GM12892 (cell line): ENCODE results near the gene CSNK2A2.

Experiments
- DNase-seq: peaks from one replicate; pipeline ENCODE4 v3.0.0; 2011; ENCODE audit not compliant: insufficient read length
- FAIRE-seq: peaks from 2 replicates; lab custom pipeline; 2011; peaks lifted over from hg19 to GRCh38; lab: Jason Lieb, UNC
- POLR2A ChIP-seq: IDR thresholded peaks from 2 replicates; pipeline ENCODE4 v1.6.1; 2011; ENCODE audit warnings: low read depth, low read length, control low read depth
- POLR2AphosphoS5 ChIP-seq: IDR thresholded peaks from 2 replicates; pipeline ENCODE4 v1.6.1; 2011; ENCODE audit warnings: low read depth, low read length, control low read depth
- TAF1 ChIP-seq: IDR thresholded peaks from 2 replicates; pipeline ENCODE4 v1.6.1; 2011; ENCODE audit warnings: low read depth, mild to moderate bottlenecking, control low read depth, low read length, borderline replicate concordance

CSNK2A2 gene

GRCh38 chr16:58219432-58219831 is 21.5 kb upstream of the CSNK2A2 start:
- FAIRE-seq = no peak
- DNase-seq = no peak
- TF ChIP-seq POLR2AphosphoS5 (no peak), TAF1 (no peak), POLR2A (no peak)

GRCh38 chr16:58218786-58219185 is 20.9 kb upstream of the CSNK2A2 start:
- no peak for FAIRE-seq
- no peak for TF ChIP-seq TAF1
- DNase-seq = no peak

DNA sequence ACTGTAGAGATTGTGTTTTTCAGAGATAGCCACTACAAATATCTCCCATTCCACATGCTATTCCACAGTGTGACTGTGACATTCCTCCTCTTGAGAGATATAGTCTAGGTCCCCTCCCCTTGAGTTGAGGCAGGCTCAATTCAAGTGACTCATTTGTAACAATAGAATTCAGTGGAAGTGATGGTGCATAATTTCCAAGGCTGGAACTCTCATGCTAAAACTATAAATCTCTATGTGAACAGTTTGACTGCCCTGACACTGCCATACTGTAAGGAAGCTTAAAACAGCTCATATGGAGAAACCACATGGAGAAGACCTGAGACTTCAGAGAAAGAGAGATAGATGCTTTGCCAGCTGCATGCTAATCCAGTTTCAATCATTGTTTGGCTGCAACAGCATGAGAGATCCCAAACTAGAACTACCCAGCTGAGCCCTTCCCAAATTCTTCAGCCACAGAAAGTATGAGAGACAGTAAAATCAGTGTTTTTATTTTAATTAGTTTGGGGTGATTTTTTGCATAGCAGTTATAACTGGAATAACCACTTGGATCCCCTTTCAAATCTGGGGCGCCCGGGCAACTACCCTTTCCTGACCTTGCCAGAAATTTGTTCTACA is 19.5 kb upstream of the CSNK2A2 start:
- TF ChIP-seq POLR2A (no peak), TAF1 (no peak), POLR2AphosphoS5 (no peak)
- FAIRE-seq = no peak
- DNase-seq = no peak

DNA sequence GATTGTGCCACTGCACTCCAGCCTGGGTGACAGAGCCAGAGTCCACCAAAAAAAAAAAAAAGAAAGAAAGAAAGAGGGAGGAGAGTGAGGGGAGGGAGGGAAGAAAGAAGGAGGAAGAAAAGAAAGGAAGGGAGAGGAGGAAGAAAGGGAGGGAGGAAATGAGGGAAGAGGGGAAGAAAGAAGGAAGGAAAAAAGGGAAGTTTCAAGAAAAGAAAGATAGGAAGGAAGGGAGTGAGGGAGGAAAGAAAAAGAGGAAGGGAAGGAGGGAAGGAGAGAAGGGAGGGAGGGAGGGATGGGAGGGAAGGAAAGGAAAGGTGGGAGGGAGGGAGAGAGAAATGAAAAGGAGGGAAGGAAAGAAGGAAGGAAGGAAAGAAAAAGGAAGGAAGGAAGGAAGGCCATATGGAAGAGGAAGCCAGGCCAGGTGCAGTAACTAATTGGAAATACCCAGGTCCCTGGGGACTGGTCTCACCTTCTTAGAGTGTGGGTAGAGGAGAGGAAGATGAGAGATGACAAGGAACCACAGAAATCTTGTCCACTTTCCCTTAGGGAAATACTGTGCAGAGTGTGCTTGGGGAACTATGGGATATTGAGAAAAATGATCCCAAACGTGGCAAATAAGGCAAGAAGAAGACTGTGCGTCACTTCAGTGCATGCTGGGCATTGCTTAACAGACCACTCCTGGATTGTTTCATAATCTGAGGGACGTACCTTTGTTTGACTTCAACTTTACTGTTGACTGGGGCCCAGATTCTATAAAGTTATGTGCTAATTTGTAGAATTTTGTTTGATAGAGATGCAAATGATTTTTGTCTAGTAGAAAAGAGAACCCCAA is 15.1 kb upstream of the CSNK2A2 start:
- DNase-seq (no peak), FAIRE-seq (no peak)
- TF ChIP-seq TAF1 (no peak), POLR2AphosphoS5 (no peak), POLR2A (no peak)

DNA sequence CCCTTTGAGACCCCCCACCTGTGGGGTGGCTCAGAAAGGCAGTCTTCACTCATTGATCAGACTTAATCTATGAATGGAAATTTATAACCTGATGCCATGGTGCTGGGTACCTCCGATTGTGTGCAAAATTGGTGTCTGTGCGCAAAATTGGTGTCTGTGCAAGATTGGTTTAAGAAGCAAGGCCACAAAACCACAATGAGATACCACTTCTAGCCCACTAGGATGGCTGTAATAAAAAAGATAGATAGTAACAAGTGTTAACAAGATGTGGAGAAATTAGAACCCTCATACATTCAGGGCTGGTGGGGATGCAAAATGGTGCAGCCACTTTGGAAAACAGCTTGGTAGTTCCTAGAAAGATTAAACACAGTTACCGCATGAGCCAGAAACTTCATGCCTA is 13.9 kb upstream of the CSNK2A2 start:
- TF ChIP-seq POLR2A (no peak), TAF1 (no peak), POLR2AphosphoS5 (no peak)
- FAIRE-seq = no peak
- no peak for DNase-seq

DNA sequence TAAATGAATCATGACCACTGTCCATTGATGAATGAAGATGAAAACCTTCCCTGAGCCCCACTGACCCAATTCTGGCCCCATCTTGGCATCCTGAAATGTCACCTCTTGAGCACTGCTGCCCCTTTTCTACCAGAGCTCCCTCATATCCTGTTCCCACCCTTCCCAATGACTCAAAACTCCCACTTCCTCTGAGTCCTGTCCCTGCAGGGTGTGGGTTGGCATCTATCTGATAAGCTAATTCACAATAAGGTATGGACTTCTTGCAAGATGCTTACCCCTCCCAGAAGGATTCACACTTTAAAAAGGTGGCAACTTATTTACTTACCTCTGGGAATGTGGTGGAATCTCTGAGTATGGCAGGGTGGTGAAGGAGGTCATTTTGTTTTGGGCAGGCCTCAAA is 13.3 kb upstream of the CSNK2A2 start:
- FAIRE-seq (no peak), DNase-seq (no peak)
- TF ChIP-seq POLR2A (no peak), POLR2AphosphoS5 (no peak), TAF1 (no peak)

DNA sequence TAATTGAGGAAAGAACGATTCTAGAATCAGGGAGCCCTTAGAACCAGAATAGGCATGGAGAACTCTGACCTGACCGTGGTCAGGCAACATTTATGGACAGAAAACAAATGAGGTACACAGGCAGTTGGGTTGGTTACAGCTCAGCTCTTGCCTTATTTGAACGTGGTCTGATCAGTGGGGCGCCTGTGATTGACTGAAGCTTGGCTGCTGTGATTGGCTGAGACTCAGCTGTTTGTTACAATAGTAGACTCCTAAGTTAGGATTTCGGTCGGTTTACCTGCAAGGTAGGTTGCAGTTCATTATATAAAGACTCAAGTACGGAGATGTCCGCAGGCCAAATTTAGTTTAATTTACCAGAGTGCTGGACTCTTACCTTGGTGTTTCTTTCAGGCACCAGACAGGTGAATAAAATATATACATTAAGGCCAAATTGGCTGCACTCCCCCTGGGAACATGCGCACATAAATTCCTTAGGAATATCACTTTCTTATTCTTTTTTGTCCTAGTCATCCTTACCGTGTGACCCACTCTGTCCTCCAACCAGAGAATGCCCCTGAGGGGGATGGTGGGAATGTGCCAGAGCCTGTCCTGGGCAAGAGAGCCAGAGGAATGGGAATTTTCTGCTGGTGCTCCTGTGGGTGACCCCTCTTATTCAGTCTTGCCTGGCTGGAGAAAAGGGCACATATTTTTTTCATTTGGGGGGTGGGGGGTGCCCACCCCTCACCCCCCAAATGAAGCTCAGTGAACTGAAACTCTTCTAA is 7.5 kb upstream of the CSNK2A2 start:
- TF ChIP-seq TAF1 (no peak), POLR2A (no peak), POLR2AphosphoS5 (no peak)
- FAIRE-seq (no peak), DNase-seq (no peak)

DNA sequence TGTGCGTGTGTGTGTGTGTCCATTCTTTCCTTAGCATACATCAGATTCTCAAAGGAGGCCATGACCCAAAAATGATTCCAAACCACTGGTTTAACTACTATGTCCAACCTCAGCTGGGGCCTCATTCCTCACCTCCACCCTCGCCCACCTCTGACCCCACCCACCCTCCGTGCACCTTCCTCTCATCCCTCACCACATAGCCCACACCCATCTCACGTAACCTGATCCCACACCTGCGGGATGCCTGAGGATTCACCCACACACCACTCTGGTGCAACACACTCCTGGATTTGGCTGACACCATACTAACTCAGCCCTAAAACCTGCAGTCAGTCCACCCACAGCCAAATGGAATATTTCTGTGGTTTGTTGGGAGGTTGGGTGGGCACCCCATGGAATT is 3.3 kb upstream of the CSNK2A2 start:
- FAIRE-seq (no peak), DNase-seq (no peak)

DNA sequence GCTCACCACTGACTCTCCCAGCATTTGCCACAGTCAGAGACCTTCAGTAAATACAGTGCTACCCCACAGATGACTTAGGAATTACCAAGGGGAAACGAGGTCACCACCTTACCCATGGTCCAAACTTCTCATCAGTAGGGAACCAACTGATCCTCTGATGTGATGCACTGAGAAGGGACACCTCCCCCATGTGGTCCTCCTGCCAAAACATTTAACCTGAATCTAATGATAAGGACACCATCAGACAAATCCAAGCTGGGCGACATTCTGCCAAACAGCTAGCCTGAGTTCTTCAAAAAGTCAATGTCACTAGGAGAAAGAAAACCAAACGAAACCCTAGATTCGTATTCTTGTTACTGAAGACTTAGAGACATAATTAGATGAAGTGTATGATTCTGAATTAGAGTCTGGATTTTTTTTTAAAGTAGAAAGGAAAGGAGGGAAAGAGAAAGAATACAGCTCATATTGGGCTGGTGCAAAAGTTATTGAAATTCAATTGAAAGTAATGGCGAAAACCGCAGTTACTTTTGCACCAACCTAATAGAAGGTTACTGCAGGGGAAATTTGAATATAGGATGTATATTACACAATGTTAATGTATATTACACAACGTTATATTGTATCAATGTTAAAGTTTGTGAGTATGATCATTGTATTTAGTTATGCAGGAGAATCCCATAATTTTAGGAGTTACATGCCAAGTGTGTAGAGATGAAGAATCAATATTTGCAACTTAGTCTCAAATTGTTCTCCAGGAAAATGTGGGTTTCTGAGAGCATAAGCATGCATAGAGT is 2.3 kb upstream of the CSNK2A2 start:
- DNase-seq (no peak), FAIRE-seq (no peak)
- TF ChIP-seq POLR2A = no peak
- TF ChIP-seq POLR2AphosphoS5 = no peak
- no peak for TF ChIP-seq TAF1

More for the DNA sequence above, 3.3 kb upstream of the CSNK2A2 start:
- TF ChIP-seq POLR2AphosphoS5 (no peak), TAF1 (no peak), POLR2A (no peak)

DNA sequence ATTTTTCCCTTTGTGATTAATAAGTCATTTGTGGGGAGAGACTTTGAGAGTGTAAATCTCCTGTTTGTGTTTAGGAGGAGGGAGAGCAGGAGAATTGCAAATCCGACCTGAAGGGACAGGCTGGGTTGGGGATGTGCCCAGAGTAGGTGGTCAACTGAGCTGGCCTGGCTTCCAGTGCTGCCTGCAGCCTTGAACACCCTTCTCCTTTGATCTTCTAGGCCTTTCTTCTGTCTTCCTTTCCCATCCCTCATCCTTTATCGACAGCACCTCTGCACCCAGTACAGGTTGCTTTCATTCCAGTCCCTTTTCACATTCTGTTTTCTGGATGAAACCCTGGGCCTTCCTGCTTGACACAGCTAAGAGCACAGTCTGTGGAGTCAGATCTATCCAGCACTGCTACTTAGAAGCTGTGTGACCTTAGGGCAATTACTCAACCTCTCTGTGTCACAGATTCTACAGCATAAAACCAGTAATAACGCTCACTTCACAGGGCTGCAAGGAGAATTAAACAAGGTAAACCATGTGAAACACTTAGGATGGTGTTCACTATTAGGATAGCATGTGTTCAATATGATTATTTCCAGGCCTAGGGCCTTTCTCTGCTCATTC is 1.0 kb upstream of the CSNK2A2 start:
- FAIRE-seq = no peak
- TF ChIP-seq POLR2A (no peak), TAF1 (no peak), POLR2AphosphoS5 (no peak)
- no peak for DNase-seq
